HCT116 (cell line): ENCODE measurements around the gene EVX2. TPM values are rescaled to one million over a fixed set of nuclear protein-coding genes. Genes with fewer than 3 reads are reported as not detected.

Source experiments
- ATAC-seq: fragments of 200-7000 bp; cut with Tn5 transposase; 2 replicates; pipeline ENCODE4 v1.9.1; 2020; ENCODE audit warnings: mild to moderate bottlenecking, moderate library complexity
- BruUV-seq: library from RNA; stranded (reverse); fragments of 400-500 nt; replicated peaks from 2 replicates; lab custom pipeline; 2021; lab: Mats Ljungman, UMichigan
- CTCF ChIA-PET: fragments of 300-600 bp; sonication (Branson Sonifier 250); formaldehyde crosslinking; loops from one replicate; lab custom pipeline; 2021; ENCODE audit warnings: antibody characterized with exemption; lab: Charles Lee
- POLR2A ChIA-PET: fragments of 300-600, 350-600 bp; sonication (Branson Sonifier 250); formaldehyde crosslinking; loops from one replicate; lab custom pipeline; 2021; ENCODE audit warnings: antibody characterized with exemption; lab: Charles Lee
- RAD21 ChIA-PET, 2 experiments: fragments of 300-600 bp; sonication (Branson Sonifier 250); formaldehyde crosslinking; loops; one replicate each; lab custom pipeline; 2023; ENCODE audit warnings: low total read pairs in 2 of 2; ENCODE audit not compliant: uncharacterized antibody in 2 of 2, unreplicated experiment in 2 of 2, low non-redundant PET in 1 of 2; lab: Charles Lee
- DNase-seq: peaks from one replicate; pipeline ENCODE4 v3.0.0-alpha.2; 2010; ENCODE audit warnings: low read depth, low spot score
- H2AFZ ChIP-seq: fragments of 200-600 bp; shearing (Covaris generic), sonication (generic); 2 replicates; pipeline ENCODE4 v1.6.1; 2017; ENCODE audit warnings: low read depth, mixed run types, mixed read lengths, antibody characterized with exemption, low read length; ENCODE audit not compliant: poor library complexity, severe bottlenecking
- H3K27ac ChIP-seq: 2 replicates; pipeline ENCODE4 v1.5.1; 2012; ENCODE audit warnings: low read depth, low read length
- H3K27me3 ChIP-seq: fragments of 200-600 bp; sonication (generic); 2 replicates; pipeline ENCODE4 v1.6.1; 2016; ENCODE audit warnings: mixed run types, low read length, mixed read lengths; ENCODE audit not compliant: insufficient read depth
- H3K36me3 ChIP-seq, 2 experiments: fragments of 200-500 bp in 1 of 2; fragments of 200-600 bp in 1 of 2; sonication (Bioruptor generic) in 1 of 2; sonication (generic) in 1 of 2; 2 replicates each; pipeline versions ENCODE4 v1.5.1 to v1.6.1; 2014 to 2016; ENCODE audit warnings: low read length in 2 of 2, inconsistent platforms in 1 of 2, mixed read lengths in 1 of 2, mixed run types in 1 of 2; ENCODE audit not compliant: insufficient read depth in 2 of 2, control insufficient read depth in 1 of 2
- H3K4me1 ChIP-seq, 2 experiments: fragments of 200-600 bp in 1 of 2; sonication (generic) in 1 of 2; 2 replicates each; pipeline versions ENCODE4 v1.5.1 to v1.6.1; 2012 to 2017; ENCODE audit warnings: low read length in 2 of 2, inconsistent platforms in 1 of 2, mild to moderate bottlenecking in 1 of 2, mixed read lengths in 1 of 2, mixed run types in 1 of 2, moderate library complexity in 1 of 2; ENCODE audit not compliant: insufficient read depth in 2 of 2, control insufficient read depth in 1 of 2
- H3K4me2 ChIP-seq: fragments of 200-600 bp; sonication (generic); 2 replicates; pipeline ENCODE4 v1.6.1; 2017; ENCODE audit warnings: mixed run types, low read length, mixed read lengths
- H3K4me3 ChIP-seq, 2 experiments: fragments of 200-600 bp in 1 of 2; sonication (generic) in 1 of 2; replicated peaks in 1 of 2; 2 replicates each; pipeline ENCODE4 v1.5.1; 2011 to 2016; ENCODE audit warnings: low read length in 2 of 2, control low read depth in 1 of 2, low read depth in 1 of 2, mild to moderate bottlenecking in 1 of 2, mixed read lengths in 1 of 2, mixed run types in 1 of 2
- H3K79me2 ChIP-seq: fragments of 200-600 bp; sonication (generic); 2 replicates; pipeline ENCODE4 v1.6.1; 2017; ENCODE audit warnings: mild to moderate bottlenecking, mixed run types, low read length, moderate library complexity, mixed read lengths; ENCODE audit not compliant: insufficient read depth
- H3K9ac ChIP-seq: fragments of 200-600 bp; sonication (generic); 2 replicates; pipeline ENCODE4 v1.6.1; 2016; ENCODE audit warnings: low read length, mixed read lengths
- H3K9me2 ChIP-seq: fragments of 200-600 bp; sonication (generic), shearing (Covaris generic); 2 replicates; pipeline ENCODE4 v1.6.1; 2017; ENCODE audit warnings: mixed run types, mild to moderate bottlenecking, moderate library complexity; ENCODE audit not compliant: insufficient read depth
- H3K9me3 ChIP-seq, 2 experiments: fragments of 200-500 bp in 1 of 2; fragments of 200-600 bp in 1 of 2; sonication (Bioruptor generic) in 1 of 2; sonication (generic) in 1 of 2; 2 replicates each; pipeline ENCODE4 v1.6.1; 2014 to 2017; ENCODE audit warnings: low read length in 2 of 2, mixed read lengths in 2 of 2, inconsistent platforms in 1 of 2, low read depth in 1 of 2, mild to moderate bottlenecking in 1 of 2, mixed run types in 1 of 2, moderate library complexity in 1 of 2; ENCODE audit not compliant: control insufficient read depth in 1 of 2, insufficient read depth in 1 of 2
- H4K20me1 ChIP-seq: fragments of 200-600 bp; sonication (generic), shearing (Covaris generic); 2 replicates; pipeline ENCODE4 v1.6.1; 2017; ENCODE audit warnings: mixed run types, mild to moderate bottlenecking, moderate library complexity; ENCODE audit not compliant: insufficient read depth
- CBX3 ChIP-seq: IDR thresholded peaks from 2 replicates; pipeline ENCODE4 v1.6.1; 2012; ENCODE audit warnings: low read depth
- CEBPB ChIP-seq: IDR thresholded peaks from 2 replicates; pipeline ENCODE4 v1.6.1; 2012; ENCODE audit warnings: low read depth
- CTCF ChIP-seq, 3 experiments: fragments of 200-600 bp in 1 of 3; sonication (generic) in 1 of 3; IDR thresholded peaks in 2 of 3; conservative IDR thresholded peaks in 1 of 3; 2 replicates each; pipeline ENCODE4 v1.5.1; 2012 to 2017; ENCODE audit warnings: low read depth in 2 of 3, low read length in 2 of 3, antibody characterized with exemption in 1 of 3, borderline replicate concordance in 1 of 3, control low read depth in 1 of 3, mild to moderate bottlenecking in 1 of 3, mixed read lengths in 1 of 3, mixed run types in 1 of 3, moderate library complexity in 1 of 3; ENCODE audit not compliant: insufficient read depth in 1 of 3
- EGR1 ChIP-seq: IDR thresholded peaks from 2 replicates; pipeline ENCODE4 v1.6.1; 2012; ENCODE audit warnings: low read depth
- EZH2 ChIP-seq: fragments of 200-600 bp; sonication (generic); IDR thresholded peaks from 2 replicates; pipeline ENCODE4 v1.6.1; 2017; ENCODE audit warnings: antibody characterized with exemption, mixed run types
- FOSL1 ChIP-seq: IDR thresholded peaks from 2 replicates; pipeline ENCODE4 v1.6.1; 2012; ENCODE audit warnings: low read depth
- MAX ChIP-seq: IDR thresholded peaks from 2 replicates; pipeline ENCODE4 v1.6.1; 2012
- POLR2A ChIP-seq: IDR thresholded peaks from 2 replicates; pipeline ENCODE4 v1.7.0; 2011; ENCODE audit warnings: borderline replicate concordance; ENCODE audit not compliant: insufficient read depth, insufficient read length; ENCODE audit errors: extremely low read depth
- POLR2AphosphoS5 ChIP-seq: IDR thresholded peaks from 2 replicates; pipeline ENCODE4 v1.6.1; 2011; ENCODE audit warnings: mild to moderate bottlenecking, low read depth, low read length, moderate library complexity
- SIN3A ChIP-seq: IDR thresholded peaks from 2 replicates; pipeline ENCODE4 v1.6.1; 2012; ENCODE audit warnings: low read depth
- SP1 ChIP-seq: IDR thresholded peaks from 2 replicates; pipeline ENCODE4 v1.6.1; 2012; ENCODE audit warnings: low read depth
- SRF ChIP-seq: IDR thresholded peaks from 2 replicates; pipeline ENCODE4 v1.6.1; 2012; ENCODE audit warnings: low read depth
- TCF7L2 ChIP-seq: IDR thresholded peaks from 2 replicates; pipeline ENCODE4 v1.7.0; 2011; ENCODE audit warnings: borderline replicate concordance, inconsistent platforms; ENCODE audit not compliant: insufficient read depth, insufficient read length; ENCODE audit errors: extremely low read depth
- YY1 ChIP-seq: IDR thresholded peaks from 2 replicates; pipeline ENCODE4 v1.6.1; 2011; ENCODE audit warnings: low read length, low read depth, moderate library complexity, mild to moderate bottlenecking; ENCODE audit not compliant: insufficient replicate concordance; ENCODE audit errors: extremely low read depth
- ZBTB33 ChIP-seq: IDR thresholded peaks from 2 replicates; pipeline ENCODE4 v1.6.1; 2011; ENCODE audit warnings: mild to moderate bottlenecking, low read length, moderate library complexity; ENCODE audit not compliant: insufficient replicate concordance; ENCODE audit errors: extremely low read depth
- ZNF274 ChIP-seq: fragments of 200-500 bp; sonication (Bioruptor generic); IDR thresholded peaks from 2 replicates; pipeline ENCODE4 v1.6.1; 2014; ENCODE audit warnings: mild to moderate bottlenecking, low read depth, low read length, inconsistent platforms
- intact Hi-C: fragments of 100-400 bp; cut with micrococcal nuclease; formaldehyde crosslinking; loops from 2 replicates; pipeline ENCODE4 v1.10.0; 2022
- total RNA-seq: library from RNA; stranded (reverse); gene quantifications from one replicate; pipeline ENCODE4 v1.2.1, GENCODE V29; 2021; ENCODE audit not compliant: unreplicated experiment
- TF ChIP-seq, protein P1 (sequence below): IDR thresholded peaks from 2 replicates; pipeline ENCODE4 v1.6.1; 2012; ENCODE audit warnings: low read depth

Gene EVX2
- total RNA-seq, 1 experiment from 2014 or later: not detected

DNA sequence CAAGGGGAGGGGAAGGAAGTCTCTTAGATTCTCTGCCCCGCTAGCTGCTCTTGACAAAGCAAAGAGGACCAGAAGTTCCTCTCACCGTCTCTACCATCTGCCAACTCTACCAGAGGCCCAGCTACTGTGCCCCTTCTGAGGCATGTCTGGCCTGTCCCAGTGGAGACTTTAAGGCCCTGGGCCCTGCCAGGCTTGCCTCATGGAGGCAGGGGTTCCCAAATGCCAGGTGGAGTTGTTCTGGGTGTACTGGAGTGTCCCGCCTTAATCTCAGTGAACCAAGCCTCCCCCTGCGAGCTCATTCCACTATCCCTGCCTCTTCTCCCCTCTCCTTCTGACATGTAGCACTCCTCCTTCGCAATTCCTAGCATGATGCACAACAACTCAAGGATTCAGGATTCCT, 18.1 kb upstream of the EVX2 start:
- ChIA-PET CTCF (interaction anchor here (1.5 kb wide), 1 partner anchor 9 kb away, joined by 7 read pairs; no protein-coding TSS in a partner anchor), POLR2A (no interaction called here)
- no peak overlapping the region for H3K4me3 ChIP-seq

More for the DNA sequence above, 18.1 kb upstream of the EVX2 start:
- DNase-seq: no peak
- H3K79me2 ChIP-seq: no peaks in the 10 kb centered on the region
- no peaks in the 10 kb centered on the region for H3K36me3 ChIP-seq
- H3K4me1 ChIP-seq: peaks cover 3 to 21% of the 10 kb centered on the region in 2 experiments; a peak in 3 of 4 replicates
- no peaks in the 10 kb centered on the region for H3K9me3 ChIP-seq
- ATAC-seq: no peak
- H3K9ac ChIP-seq: no peak overlapping the region
- H4K20me1 ChIP-seq: no peaks in the 10 kb centered on the region
- intact Hi-C loops: no loop called here
- RAD21 ChIA-PET: no interaction called here
- no peak overlapping the region for H2AFZ ChIP-seq
- TF ChIP-seq ZBTB33 (no peak), MAX (no peak), EGR1 (no peak), CTCF (IDR thresholded peaks at IDR 0.05 in 2 of 3, conservative IDR thresholded peaks at IDR 0.05 in 1 of 3; ENCODE audit: borderline replicate concordance in 1 of 3, insufficient read depth in 1 of 3, low read depth in 2 of 3, low read length in 2 of 3) (no peak), EZH2 (no peak), SRF (no peak), SIN3A (no peak), SP1 (no peak), TCF7L2 (no peak), POLR2A (no peak), ZNF274 (no peak), CBX3 (no peak), POLR2AphosphoS5 (no peak), CEBPB (no peak), YY1 (no peak), FOSL1 (no peak)
- TF ChIP-seq, protein P1, sequence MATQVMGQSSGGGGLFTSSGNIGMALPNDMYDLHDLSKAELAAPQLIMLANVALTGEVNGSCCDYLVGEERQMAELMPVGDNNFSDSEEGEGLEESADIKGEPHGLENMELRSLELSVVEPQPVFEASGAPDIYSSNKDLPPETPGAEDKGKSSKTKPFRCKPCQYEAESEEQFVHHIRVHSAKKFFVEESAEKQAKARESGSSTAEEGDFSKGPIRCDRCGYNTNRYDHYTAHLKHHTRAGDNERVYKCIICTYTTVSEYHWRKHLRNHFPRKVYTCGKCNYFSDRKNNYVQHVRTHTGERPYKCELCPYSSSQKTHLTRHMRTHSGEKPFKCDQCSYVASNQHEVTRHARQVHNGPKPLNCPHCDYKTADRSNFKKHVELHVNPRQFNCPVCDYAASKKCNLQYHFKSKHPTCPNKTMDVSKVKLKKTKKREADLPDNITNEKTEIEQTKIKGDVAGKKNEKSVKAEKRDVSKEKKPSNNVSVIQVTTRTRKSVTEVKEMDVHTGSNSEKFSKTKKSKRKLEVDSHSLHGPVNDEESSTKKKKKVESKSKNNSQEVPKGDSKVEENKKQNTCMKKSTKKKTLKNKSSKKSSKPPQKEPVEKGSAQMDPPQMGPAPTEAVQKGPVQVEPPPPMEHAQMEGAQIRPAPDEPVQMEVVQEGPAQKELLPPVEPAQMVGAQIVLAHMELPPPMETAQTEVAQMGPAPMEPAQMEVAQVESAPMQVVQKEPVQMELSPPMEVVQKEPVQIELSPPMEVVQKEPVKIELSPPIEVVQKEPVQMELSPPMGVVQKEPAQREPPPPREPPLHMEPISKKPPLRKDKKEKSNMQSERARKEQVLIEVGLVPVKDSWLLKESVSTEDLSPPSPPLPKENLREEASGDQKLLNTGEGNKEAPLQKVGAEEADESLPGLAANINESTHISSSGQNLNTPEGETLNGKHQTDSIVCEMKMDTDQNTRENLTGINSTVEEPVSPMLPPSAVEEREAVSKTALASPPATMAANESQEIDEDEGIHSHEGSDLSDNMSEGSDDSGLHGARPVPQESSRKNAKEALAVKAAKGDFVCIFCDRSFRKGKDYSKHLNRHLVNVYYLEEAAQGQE: no peak
- H3K27me3 ChIP-seq: no peaks in the 10 kb centered on the region
- no TSS peak for BruUV-seq
- H3K27ac ChIP-seq: no peak overlapping the region
- no peaks in the 10 kb centered on the region for H3K9me2 ChIP-seq
- H3K4me2 ChIP-seq: no peak overlapping the region
